GM18508 (cell line): Measurements from ENCODE around the gene CAVIN1.
"Not testable (repeated sequence)": the region's sequence is repeated elsewhere in the genome, so short reads cannot be mapped to it uniquely, and the experiment has no call there.

Experiments
- ATAC-seq: cut with Tn5 transposase; IDR thresholded peaks from one replicate; pipeline ENCODE4 v1.9.1; 2021; ENCODE audit warnings: moderate number of reproducible peaks; ENCODE audit not compliant: insufficient read depth, unreplicated experiment

Gene CAVIN1, protein sequence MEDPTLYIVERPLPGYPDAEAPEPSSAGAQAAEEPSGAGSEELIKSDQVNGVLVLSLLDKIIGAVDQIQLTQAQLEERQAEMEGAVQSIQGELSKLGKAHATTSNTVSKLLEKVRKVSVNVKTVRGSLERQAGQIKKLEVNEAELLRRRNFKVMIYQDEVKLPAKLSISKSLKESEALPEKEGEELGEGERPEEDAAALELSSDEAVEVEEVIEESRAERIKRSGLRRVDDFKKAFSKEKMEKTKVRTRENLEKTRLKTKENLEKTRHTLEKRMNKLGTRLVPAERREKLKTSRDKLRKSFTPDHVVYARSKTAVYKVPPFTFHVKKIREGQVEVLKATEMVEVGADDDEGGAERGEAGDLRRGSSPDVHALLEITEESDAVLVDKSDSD

DNA sequence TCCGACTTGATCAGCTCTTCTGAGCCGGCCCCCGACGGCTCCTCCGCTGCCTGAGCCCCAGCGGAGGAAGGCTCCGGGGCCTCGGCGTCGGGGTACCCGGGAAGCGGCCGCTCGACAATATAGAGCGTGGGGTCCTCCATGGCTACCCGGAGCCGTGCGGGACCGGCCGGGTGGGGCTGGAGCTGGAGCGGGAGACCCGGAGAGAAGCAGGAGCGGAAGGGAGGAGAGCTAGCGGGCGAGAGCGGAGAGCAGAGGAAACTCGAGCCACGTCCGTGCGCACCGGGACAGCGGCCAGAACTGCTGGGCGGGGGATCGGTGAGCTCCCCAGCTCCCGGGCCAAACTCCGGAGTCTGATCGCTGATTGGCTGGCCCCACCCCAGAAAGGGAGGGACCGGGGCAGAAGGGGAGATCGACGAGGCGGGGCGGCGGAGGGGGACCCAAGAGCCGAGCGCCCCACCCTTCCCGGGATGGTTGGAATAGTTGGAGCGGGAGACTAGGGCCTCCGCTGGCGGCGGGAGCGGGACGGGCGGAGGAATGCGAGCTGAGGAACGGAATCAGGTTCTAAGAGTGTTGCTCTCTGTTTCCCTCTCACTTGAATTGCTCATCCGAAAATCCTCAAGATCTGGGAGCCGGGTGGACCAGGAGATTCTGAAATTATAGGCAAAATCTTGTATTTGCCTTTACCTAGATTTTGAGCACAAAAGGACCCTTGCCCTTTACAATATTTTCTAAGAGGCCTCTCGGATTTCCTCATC is at the start of gene CAVIN1:
Gene CAVIN1 (minus strand): TSS at position 299 of the 755 bp plus-strand sequence. CDS start 159 bp downstream, at position 140.
- ATAC-seq = no peak

DNA sequence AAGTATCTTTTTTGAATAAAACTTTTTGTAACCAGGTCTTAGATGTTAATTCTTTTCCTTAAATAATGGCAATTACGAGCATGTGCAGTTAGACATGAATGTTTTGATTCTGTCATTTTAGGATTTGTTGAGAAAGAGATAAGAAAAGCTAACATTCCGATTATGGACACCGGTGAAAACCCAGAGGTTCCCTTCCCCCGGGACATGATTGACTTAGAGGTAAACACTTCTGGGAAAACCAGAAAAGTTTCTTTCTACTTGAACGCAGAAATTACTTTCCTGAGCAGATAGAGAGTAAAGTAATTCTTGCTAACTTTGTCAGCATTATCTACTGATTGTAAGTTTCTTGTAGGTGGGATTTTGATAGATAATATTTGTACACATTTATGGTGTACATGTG is 44.8 kb upstream of the CAVIN1 start:
- ATAC-seq = no peak

DNA sequence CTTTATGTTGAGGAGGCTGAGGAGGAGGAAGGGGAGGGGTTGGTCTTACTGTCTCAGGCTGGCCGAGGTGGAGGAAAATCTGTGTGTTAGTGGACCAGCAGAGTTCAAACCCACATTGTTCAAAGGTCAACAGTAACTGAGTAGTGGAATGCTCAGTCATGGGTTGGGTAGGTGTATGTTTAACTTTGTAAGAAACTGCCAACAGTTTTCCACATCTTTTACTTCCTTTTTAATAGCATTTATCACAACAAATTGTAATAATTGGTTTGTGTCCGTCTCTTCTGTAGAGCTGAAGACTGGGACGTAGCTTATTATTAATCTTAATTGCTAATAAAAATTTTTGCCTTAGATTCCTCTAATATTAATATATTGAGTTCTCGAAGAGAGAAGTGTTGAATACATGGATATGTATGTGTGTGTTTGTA is 40.9 kb upstream of the CAVIN1 start:
- ATAC-seq = no peak

DNA sequence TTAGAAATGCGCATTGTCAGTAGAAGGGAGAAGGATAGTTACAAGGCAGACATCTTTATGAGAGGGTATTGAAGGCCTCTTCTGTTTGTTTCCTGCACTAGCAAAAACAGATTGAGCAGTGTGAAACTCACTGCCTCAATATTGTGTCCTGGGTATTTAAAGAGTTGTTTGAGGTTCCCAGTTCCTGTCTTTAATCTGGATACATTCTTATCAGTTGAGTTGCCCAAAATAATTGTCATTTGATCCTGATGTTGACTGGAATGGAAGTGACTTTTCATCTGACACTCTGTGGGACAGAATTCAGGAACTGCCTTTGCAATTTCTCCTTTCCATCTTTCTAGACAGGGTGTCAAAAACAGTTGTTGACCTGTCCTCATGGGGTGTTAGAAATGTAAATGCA is 37.3 kb upstream of the CAVIN1 start:
- no peak for ATAC-seq

DNA sequence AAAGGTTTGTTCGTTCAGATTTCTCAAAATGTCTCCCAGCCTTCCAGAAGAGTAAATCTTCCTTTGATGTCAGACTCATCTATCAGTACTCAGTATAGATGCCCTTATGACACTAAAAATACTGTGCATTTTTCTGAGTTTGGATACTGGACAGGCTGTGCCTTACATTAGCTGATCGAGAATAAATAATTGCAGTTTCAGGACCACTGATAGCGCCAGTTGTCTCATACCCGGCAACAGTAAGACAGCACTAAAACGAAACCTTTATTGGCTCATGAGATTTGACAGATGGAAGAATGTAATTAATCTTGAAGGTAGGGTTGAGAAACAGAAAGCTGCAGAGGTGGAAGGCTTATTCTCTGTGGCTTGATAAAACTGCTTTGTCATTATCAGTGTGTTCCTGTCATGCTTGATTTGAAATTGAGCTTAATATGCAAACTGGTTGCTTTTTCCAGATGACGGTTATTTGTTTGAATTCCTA is 36.8 kb upstream of the CAVIN1 start:
- no peak for ATAC-seq

DNA sequence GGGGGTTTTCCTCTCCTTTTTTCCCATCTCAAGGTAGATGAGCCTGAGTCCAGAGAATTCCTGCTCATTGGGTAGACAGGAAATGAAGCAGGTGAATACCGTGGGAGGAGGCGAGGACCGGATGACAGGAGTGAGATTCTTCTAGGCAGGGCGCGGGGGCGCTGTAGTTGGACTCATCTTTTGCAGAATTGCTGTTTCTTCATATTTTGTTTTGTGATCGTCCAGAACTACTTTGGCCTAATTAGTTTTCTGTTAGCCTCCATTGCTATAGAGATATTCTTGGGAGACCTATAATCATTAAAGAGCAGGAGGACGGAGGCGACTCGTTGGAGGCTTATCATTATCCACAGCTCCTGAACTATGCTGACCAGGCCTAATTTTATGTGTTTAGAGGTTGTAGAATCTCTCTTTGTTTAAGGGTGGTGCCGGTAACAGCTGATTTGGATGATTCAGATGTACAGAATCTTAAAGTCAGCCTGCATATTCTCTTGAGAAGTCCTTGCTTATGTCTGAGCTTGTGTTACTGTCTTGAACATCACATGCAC is 36.3 kb upstream of the CAVIN1 start:
- no peak for ATAC-seq

DNA sequence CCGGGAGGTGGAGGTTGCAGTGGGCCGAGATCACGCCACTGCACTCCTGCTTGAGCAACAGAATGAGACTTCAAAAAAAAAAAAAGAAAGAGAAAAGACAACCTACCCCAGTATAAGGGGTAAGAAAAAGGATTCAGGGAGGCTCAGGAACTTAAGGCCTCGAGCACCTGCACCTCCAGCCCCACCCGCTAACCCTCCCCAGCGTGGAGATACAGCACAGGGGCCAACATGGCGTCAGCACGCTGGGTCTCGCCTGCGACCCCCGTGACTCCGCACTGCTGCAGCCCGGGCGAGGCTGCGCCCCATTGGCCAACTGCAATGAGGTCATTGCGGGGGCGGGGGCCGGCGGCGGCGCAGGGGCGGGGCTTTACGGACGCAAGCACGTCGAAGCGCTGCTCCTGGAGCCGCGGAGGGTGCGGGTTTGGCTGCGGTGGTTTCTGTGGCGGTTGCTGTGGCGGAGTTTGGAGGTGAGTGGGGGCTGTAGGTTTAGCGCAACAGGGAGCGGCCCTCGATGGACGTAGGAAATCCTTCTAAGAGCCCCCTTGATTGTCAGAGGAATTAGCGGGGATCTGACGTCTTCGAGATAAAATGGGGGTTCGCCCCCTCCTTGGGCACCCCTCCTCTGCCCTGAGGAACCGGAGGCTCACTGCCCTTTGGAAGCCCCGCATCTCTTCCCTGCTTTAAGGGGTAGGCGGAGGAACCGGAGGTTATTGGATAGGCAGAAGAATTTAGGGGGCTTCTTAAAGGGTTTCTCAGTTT is 35.6 kb upstream of the CAVIN1 start, which contains the start of gene ATP6V0A1:
Gene ATP6V0A1 (plus strand): TSS at position 382 of the 759 bp plus-strand sequence. CDS start 2,017 bp downstream, outside the sequence.
- no peak for ATAC-seq

DNA sequence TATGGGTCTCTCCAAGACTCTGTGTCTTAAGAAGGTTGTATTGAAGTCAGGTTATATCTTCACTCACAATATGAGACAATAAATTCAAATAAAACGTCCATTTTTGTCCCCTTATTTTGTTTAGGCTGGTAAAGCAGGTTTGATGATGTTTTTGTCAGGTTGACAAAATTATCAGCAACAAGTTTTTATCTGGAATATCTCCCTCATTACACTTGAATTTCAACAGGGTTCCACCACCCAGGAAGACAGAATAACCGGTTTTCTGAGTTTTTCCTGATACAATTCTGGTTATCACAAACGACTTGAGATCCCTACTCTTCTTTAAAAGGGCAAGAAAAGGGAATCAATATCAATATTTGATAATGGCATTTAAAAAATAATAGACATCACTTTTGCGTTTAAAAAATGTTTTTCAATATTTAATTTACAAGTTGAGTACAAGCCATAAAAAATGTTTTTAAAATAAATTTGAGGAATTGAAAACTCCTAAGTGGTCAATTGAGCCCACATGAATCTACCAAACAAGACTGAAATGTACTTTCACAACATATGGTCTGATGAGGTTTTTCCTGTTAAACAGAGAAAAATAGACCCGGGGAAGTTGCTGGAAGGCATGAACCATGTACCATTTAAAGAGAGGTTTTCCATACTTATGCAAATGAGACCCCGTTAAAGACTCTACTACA is 34.2 kb upstream of the CAVIN1 start:
- no peak for ATAC-seq

DNA sequence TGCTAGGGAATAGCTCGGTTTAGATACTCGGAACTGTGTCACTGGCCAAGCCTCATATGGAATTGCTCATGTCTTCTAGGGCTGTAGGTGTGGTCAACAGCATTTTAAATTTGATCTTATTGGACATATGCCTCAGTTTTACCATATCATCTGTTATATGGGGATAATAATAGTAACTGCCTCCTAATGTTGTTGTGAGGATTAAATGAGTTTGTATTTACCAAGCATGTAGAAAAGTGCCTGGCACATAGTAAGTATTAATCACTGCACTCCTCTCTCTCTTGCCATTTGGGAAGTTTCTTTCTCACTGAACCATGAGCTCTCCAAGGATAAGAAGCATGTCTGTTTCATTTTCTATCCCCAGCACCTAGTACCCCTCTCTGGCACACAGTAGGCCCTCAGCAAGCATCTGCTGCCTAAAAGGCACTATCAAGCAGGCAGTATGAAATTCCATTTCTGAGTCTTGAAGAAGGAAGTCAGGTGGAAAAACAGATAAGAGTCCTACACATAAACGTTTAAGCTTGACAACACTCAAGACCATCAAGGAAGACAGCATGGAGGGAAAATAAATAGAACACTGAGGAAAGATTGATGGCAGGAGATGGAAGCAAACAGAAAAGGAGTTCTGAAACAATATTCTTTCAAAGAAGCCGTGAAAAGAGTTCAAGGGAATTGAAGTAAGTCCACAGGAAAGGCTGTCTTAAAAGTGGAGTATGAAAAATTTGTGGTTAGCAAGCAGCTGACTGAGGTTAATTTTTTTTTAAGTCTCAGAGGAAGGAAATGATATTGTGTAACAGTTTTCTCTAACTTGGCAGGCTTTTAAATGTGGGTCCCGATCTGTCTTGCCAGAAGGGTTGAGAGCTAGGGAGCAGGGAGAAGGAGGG is 33.4 kb upstream of the CAVIN1 start:
- ATAC-seq = no peak

DNA sequence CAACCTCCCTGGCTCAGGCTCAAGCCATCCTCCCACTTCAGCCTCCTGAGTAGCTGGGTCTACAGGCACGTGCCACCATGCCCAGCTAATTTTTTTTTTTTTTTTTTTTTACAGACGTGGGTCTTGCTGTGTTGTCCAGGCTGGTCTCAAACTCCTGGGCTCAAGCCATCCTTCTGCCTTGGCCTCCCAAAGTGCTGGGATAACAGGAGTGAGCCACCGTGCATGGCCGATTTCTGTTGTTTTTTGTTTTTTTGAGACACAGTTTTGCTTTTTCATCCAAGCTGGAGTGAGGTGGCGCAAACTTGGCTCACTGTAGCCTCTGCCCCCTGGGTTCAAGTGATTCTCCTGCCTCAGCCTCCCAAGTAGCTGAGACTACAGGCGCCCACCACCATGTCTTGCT is 31.9 kb upstream of the CAVIN1 start:
- not testable (repeated sequence) for ATAC-seq

DNA sequence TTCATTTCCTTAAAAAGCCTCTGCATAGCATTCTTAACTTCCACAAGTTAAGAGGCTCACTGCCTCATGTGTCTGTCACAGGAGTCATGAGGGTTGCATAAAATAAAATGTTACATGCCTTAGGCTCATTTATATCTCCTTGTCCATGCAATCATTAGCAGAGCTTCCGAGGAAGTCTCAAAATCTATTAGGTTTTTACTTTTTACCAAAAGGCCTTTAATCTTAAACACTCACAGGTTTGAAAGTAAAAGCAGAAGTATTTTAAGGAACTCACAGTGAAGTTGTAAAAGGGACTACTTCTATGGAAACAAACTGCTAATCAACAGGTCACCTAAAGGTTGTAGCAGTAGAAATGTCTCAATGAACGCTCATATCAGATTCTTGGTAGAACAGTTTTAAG is 30.4 kb upstream of the CAVIN1 start:
- ATAC-seq = no peak

DNA sequence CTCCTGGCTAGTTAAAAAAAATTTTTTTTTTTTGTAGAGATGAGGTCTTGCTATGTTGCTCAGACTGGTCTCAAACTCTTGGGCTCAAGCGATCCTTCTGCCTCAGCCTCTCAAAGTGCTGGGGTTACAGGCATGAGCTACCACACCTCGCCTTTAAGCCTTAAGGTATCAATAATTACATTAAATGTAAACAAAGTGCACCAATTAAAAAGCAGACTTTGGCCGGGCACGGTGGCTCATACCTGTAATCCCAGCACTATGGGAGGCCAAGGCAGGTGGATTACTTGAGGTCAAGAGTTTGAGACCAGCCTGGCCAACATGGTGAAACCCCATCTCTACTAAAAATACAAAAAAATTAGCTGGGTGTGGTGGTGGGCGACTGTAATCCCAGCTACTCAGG is 28.2 kb upstream of the CAVIN1 start:
- ATAC-seq = not testable (repeated sequence)

DNA sequence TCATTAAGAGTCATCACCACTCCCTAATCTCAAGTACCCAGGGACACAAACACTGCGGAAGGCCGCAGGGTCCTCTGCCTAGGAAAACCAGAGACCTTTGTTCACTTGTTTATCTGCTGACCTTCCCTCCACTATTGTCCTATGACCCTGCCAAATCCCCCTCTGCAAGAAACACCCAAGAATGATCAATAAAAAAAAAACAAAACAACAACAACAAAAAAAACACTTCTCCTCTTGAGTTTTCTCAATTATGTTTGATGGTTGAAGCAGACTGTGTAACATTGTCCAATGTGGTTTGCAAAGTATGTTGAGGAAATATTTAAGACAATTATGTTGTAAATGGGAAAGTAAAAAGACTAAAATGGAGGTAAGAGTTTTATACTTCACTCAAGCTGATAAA is 26.8 kb upstream of the CAVIN1 start:
- not testable (repeated sequence) for ATAC-seq

DNA sequence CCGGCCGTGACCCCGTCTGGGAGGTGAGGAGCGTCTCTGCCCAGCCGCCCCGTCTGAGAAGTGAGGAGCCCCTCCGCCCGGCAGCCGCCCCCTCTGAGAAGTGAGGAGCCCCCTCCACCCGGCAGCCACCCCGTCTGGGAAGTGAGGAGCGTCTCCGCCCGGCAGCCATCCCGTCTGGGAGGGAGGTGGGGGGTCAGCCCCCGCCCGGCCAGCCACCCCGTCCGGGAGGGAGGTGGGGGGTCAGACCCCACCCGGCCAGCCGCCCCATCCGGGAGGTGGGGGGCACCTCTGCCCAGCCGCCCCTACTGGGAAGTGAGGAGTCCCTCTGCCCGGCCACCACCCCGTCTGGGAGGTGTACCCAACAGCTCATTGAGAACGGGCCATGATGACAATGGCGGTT is 26.1 kb upstream of the CAVIN1 start:
- ATAC-seq = not testable (repeated sequence)

DNA sequence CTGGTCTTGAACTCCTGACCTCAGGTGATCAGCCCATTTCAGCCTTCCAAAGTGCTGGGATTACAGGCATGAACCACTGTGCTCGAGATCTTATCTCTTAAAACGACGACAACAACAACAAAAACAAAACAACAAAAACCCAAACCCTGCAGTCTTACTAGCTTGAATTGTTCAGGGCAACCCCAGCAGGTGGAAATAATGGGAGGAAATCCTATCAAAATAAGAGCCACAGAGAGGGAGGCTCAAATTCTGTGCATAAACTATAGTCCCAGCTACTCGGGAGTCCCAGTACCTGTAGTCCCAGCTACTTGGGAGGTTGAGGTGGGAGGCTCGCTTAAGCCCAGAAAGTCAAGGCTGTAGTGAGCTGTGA is 19.1 kb upstream of the CAVIN1 start:
- ATAC-seq = no peak

DNA sequence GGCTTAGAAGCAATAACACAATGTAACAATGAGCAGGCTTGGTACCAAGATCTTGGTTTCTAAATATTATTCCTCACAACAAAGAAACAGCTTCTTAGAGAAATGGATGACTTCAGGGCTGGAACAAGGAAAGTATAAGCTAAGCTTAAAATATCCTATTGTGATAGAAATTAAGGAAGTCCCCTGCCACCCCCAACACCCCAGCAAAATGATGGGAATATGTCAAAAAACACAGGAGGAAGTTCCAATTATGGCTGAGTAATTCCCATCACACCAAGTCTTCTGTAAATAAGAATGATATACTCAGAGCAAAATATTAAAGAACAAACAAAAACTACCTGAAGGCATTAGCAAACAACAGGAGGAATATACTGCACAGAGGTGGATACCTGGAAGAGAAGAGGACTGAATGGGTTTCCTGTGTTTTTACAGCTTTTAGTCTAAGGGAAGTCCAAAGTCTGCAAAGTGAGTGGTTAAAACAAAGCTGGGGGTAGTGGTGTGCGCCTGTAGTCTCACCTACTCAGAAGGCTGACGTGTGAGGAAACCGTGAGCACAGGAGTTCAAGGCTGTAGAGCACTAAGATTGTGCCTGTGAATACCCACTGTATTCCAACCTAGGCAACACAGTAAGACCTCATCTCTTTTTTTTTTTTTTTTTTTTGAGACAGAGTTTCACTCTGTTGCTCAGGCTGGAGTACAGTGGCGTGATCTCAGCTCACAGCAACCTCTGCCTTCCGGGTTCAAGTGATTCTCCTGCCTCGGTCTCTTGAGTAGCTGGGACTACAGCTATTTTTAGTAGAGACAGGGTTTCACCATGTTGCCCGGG is 18.5 kb upstream of the CAVIN1 start:
- no peak for ATAC-seq

DNA sequence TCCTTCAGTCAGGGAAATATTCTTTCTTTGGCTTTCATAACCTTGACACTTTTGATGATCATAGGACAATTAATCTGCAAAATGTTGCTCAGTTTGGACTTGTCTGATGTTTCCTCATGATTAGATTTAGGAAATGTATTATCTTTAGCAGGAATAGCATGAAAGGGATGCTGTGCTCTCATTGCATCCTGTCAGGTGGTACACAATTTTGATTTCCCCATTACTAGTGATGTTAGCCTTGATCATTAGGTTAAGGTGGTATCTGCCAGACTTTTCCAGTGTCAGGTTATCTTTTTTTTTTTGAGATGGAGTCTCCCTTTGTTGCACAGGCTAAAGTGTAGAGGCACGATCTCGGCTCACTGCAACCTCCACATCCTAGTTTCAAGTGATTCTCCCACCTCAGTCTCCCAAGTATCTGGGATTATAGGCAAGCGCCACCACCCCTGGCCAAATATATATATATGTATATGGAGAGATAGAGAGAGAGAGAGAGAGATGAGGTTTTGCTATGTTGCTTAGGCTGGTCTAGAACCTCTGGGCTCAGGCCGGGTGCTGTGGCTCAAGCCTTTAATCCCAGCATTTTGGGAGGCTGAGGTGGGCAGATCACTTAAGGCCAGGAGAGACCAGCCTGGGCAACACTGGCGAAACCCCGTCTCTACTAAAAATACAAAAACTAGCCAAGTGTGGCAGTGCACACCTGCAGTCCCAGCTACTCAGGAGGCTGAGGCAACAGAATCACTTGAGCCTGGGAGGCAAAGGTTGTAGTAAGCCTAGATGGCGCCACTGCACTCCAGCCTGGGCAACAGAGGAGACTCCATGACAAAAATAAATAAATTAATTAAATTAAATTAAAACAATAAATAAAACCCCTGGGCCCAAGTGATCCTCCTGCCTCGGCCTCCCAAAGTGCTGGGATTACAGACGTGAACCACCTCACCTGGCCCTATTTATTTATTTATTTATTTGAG is 15.8 kb upstream of the CAVIN1 start:
- ATAC-seq = no peak
